SW 1271 (cell line): ENCODE data around the gene CDK5RAP1.
"Not testable (repeated sequence)": the region's sequence is repeated elsewhere in the genome, so short reads cannot be mapped to it uniquely, and the experiment has no call there.

Source experiments
- DNase-seq, 2 experiments: peaks; one replicate each; lab custom pipeline; 2025; lab: John Stamatoyannopoulos, UW

Gene CDK5RAP1

DNA sequence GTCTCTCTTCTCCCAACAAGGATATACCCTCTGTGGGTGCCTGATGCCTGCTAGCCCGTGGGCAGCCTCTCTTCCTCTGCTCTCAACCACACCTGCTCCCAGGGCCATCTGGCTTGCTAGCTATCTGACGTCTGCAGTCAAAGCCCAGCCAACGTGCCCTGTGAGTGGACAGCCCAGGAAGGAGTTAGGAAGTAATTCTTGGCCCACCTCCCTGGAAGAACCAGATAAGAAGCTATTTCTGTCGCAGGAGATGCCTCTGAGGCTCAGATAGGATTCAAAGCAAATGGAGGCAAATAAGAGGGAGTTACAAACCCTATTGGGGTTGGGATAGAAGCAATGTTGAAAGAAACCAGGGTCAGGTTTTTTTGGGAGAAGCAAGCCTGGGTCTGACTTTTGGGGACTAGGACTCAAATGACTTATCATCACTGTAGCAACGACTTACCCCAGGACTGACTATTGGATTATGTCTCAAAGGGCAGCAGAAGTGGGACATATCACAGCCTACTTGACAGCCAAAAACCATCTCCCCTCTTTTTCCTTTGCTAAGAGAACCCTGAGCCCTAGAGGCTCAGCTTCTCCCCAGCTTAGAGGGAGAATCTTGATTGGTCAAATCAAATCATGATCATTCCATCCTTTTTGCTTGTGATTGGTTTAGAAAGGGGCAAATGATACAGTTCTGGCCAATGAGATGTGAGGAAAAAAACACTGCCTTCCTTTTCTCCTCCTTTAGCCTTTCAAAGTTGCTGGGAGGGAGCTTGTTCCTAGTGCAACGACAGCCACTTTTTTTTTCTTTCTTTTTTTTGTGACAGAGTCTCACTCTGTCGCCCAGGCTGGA is 18.0 kb upstream of the CDK5RAP1 start:
- no peak for DNase-seq

DNA sequence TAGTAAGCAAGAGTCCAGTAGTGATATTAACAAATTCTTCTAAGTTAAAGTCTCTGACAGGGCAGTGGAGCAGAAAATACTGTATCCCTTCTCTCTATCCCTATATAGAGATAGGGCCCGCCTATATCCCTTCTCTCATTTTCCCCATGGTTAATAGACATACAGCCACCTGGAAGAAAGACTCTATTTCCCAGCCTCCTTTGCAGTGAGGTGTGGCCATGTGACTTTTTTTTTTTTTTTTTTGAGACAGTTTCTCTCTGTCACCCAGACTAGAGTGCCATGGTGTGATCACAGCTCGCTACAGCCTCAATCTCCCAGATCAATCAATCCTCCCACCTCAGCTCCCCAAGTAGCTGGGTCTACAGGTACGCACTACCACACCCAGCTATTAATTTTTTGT is 16.7 kb upstream of the CDK5RAP1 start:
- peak in 1 of 2 experiments; percentile 52 for DNase-seq

DNA sequence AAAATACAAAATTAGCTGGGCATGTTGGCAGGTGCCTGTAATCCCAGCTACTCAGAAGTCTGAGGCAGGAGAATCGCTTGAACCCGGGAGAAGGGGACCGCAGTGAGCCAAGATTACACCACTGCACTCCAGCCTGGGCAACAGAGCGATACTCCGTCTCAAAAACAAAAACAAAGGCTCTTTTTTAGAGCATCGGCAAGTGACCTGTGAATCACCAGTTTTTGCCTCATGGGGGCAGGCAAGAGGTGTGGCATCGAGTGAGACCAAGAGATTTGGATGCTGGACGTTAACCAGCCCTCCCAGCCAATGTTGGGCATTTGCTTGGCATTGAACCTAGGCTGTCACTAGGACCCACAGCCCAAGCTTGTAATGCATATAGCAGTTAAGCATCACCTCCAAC is 14.6 kb upstream of the CDK5RAP1 start:
- DNase-seq = no peak

DNA sequence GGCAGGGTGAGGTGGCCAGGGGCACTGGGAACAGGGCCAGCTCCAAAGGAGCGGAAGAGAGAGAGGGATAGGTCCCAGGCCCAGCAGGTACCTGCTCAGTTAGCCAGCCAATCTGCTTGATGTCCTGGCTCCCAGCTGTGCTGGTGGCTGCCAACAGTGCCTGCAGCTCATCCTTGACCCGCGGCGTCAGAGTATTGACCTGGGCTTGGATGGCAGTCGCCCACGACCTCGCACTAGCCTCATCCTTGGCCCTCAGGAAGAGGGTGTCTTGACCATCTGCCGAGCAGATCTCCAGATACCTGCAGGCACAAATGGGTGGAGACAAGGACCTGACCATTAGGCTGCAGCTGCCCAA is 11.1 kb upstream of the CDK5RAP1 start:
- DNase-seq = no peak

DNA sequence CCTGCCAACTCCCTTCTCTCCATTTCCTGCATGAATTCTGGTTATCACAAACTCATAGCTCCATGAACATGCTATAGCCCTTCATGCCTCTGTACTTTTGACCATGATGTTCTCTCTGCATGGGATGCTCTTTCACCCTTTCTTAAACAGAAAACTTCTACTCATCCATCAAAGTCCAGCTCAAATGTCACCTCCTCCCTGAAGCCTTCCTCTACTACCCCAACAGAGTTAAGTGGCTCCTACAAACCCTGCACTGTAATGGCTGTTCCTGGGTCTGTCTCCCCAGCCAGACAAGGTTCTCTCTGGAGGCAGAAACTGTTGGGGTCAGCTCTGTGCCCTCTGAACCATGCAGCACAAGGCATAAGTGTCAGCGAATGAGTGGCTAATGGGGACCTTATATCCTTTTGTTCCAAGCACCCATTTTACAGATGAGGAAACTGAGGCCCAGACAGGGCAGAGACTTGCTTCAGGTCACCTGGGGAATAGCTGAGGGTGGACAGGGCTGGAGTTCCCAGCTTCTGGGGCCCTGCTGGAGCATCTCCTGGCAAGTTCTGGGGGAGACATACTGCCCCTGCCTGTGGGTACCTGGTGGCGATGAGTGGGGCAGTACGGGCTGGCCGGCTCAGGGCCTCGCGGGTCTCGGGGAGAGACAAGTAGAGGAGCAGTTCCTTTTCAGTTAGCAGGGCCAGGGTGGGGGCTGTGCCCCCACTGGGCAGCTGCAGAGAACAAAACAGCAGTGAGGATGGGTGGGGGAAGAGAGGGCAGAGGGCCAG is 10.6 kb upstream of the CDK5RAP1 start:
- no peak for DNase-seq

DNA sequence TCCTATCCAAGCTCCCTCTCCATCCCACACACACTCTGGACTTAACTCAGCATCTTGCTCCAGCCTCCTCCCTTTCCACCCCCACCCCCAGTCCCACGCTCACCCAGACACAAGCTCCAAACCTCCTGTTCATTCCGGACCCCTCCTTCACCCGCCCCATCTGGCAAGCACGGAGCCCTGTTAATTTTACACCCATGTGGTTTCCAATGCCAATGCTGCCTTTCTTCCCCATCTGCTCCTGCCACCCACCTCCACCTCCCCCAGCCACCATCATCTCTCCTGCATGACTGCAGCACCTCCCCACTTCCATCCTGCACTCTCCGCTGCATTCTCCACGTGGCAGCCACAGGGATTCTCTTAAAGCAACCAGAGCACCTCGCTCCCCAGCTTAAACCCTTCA is 9.9 kb upstream of the CDK5RAP1 start:
- no peak for DNase-seq

DNA sequence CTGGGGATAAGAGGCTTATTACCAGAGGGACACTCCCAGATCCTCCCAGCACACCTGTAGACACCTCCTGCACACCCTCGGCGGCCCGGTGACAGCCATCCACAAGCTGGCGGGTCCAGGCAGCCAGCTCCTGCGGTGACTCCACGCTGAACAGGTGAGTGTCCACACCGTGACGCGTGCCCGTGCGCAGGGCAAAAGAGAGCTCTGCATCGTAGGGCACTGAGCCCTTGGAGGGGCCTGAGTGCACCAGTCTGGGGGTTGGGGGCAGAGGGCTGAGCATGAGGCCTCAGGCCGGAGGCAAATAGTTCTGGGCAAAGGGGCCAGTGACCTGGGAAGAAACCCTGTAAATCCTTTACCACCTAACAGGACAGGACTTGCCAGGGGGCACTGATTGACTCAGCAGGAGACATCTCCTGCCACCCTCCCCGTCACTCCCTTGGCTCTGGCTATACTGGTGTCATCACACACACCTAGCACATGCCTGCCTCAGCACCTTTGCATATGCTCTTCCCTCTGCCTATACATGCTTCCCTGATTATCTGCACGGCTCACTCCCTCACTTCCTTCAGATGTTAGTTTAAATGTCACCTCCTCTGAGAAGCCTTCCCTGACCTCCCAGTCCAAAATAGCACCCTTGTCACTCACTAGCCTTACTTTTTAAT is 8.9 kb upstream of the CDK5RAP1 start:
- DNase-seq = no peak

DNA sequence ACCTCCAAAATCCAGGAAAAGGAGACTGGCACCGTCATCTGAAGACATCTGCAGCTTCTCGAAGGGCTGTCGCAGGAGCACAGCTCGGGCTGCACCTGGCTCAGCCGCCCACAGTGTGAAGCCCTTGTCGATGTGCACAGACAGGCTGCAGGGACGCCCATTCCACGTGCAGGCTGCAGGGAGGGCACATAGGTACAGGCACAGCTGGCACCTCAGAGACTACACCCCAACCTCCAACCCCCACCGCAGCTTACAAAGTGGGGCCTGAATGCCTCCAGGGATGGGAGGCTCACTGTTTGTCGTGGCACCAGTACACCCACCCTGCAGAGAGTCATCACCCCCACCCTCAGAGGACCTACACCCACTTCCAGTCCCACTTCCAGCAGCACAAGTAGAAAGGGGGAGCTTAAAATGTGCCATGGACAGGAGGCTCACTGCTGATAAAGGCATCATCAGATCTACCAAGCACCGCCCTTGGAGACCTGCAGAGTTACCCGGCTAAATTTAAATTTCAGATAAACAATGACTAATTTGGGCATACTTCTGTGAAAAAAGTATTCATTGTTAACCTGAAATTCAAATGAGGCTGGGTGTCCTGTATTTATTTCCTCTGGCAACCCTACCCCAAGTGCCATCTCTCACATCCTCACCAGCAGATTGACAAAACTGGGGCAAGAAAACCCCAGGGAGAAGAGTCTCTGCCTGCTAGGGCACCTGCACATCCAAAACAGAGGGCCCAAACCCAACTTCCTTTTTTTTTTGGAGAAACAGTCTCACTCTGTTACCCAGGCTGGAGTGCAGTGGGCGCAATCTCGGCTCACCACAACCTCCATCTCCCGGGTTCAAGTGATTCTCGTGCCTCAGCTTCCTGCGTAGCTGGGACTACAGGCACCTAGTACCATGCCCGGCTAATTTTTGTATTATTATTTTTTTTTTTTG is 7.7 kb upstream of the CDK5RAP1 start:
- no peak for DNase-seq

DNA sequence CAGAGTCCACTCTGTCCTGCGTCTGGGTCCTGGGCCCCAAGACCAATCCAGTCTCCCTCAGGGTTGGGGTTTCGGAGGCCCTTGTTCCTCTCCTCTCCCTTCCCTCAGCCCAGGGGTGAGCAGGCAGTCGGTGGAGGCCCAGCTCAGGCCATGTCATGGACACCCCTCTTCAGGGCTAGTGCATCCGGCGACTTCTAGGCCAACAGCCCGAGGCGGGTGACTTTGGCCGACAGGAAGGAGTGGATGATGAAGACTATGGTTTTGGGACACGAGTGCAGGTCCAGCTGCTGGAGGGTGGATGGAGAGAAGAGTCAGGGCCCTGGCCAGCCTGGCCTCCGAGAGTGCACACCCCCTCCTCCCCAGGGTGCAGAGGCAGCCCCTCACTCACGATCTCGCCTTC is 7.0 kb upstream of the CDK5RAP1 start:
- DNase-seq = no peak

DNA sequence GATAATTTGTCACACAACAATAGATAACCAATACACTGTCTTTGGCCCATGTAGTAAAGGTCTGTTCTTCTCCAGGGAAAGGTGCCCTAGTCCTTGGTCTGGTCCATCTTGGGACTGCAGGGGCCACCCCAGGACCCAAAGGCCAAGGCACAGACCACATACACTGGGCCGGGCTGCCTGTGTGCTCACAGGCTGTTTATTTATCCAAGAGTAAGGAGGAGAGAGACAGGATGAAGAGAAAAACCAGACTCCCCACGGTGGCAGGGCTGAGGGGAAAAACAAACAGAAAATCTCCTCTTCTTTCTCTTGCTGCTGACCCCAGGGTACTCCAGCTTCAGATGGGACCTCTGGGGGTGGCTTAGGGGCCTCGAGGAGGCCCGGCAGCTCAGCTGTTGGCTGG is 6.5 kb upstream of the CDK5RAP1 start:
- DNase-seq = no peak

DNA sequence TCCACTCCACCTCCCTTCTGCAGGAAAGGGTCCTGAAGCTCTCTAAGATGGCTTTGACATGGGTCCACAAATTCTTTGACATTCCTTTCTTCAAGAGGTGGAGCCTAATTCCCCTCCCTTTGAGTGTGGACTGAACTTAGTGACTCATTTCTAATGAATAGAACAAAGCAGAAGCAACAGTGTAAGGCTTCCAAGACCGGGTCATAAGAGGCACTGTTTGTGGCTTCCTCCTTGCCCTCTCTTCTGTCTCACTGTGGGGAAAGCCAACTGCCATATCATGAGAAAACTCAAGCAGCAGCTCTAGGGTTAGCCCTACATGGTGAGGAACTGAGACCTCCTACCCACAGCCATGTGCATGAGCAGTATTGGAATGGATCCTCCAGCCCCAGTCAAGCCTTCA is 5.9 kb upstream of the CDK5RAP1 start:
- no peak for DNase-seq

DNA sequence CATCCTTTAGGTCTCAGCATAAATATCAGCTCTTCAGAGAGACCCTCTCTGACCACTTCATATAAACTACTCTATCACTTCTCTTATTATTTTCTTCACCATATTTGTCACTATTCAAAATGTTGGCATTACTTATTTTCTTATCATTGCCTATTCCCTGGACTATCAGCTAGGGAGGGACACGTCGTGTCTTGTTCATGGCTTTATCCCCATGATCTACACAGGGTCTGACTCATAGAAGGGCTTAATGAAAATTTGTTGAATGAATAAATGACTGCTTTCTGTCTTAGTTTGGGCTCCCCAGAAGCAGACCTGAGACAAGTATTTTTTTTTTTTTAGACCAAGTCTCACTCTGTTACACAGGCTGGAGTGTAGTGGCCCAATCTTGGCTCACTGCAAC is 3.0 kb upstream of the CDK5RAP1 start:
- no peak for DNase-seq

DNA sequence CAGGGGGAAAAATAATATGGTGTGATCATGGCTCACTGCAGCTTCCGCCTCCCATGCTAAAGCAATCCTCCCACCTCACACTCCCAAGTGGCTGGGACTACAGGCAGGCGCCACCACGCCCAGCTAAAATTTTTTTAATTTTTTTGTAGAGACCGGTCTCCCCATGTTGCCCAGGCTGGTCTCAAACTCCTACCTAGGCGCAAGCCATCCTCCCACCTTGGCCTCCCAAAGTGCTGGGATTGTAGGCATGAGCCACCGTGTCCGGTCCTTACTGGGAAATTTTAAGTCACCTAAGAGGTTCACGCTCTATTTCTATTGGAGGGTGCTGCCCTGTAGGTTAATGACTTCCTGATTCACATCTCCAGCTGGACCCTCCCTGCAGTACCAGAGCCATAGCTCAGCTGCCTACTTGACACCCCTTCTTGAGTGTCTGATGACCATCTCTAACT is 626 bp upstream of the CDK5RAP1 start:
- no peak for DNase-seq

DNA sequence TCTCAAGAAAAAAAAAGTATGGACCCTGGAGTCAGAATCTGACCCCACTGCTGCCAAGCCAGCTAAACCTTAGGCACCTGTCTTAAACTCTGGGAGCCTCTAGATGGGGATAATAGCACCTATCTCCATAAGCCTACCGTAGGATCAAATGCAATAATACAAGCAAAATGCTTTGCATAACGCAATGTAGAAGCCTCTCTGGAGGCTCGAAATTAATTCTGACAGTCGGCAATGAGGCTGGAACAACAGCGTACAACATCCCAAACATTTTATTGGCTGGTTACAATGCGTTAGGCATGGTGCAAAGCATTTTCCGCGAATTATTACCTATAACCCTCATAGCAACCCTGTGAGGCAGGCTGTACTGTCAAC is 521 bp downstream of the CDK5RAP1 start:
- DNase-seq = peak; percentile 50 to 71

DNA sequence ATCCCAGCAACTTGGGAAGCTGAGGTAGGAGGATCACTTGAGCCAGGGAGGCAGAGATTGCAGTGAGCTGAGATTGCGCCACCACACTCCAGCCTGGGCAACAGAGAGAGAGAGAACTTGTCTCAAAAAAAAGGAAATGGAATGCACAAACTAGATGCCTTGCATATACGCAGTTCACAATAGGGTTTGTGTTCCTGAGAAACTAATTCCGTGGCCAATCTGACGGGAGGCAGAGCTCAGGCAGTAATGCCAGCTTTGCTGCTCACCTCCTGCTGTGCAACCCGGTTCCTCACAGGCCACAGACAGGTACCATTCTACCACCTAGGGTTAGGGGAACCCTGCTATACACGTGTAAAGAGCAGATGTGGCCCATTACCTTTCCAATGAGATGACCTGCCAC is 1.4 kb downstream of the CDK5RAP1 start:
- DNase-seq = no peak

DNA sequence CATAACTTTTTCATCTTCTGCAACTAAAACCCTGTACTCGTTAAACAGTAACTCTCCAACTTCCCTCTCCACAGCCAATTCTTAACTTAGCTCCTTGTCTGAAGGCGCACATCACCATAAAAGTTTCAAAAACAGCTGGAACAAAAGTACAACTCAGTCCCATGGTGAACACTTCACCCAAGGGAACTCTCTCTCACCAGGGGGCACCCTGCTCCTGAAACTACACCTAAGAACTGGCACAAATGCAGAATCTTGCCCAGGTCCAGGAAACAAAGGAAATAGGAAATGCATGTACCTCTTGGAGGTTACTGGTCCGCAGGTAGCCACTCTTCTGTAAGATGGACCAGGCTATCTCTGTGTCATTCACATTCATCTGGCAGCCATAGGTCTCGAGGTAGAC is 6.6 kb downstream of the CDK5RAP1 start:
- DNase-seq = no peak

DNA sequence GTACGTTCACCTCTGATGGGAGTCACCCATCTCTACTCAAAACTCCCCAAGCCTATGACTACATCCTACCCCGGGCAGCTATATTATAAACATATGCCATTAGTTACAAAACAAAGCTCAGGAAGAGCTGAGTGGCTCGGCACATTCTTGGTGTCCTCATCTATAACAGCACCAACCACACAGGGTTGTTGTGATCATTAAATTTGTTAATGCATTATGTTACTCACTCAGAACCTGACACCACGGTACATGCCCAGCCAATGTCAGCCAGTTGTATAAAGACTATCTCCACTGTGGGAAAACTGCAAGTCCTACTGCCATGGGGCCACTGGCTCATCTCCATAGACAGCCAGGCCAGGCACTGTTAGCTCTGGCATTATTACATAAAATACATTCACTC is 7.7 kb downstream of the CDK5RAP1 start:
- DNase-seq = no peak

DNA sequence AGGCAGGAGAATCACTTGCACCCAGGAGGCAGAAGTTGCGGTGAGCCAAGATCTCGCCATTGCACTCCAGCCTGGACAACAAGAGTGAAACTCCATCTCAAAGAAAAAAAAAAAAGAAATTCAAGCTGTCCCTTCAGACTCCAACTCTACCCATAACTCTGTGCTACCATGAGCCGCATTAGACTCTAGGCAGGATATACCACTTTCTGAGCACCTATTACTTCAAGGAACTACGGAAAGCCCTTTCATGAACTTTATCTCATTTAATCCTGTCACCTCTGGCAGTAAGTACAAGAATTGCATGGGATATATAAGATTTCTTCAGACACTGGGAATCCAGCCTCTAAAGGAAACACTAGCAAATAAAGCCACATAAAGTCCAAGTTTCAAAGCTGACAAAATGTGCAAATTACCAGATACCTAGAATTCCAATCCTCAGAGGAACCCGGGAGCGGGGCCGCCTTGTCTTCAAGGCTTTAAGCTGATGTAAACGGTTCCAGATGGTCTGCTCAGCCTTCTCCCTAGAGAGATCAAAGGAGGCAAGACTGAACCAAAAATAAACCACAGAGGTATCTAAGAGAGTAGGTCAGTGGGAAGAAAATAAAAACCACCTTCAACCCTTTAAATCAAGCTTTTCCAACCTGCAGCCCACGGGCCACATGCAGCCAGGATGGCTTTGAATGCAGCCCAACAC is 9.4 kb downstream of the CDK5RAP1 start:
- no peak for DNase-seq

DNA sequence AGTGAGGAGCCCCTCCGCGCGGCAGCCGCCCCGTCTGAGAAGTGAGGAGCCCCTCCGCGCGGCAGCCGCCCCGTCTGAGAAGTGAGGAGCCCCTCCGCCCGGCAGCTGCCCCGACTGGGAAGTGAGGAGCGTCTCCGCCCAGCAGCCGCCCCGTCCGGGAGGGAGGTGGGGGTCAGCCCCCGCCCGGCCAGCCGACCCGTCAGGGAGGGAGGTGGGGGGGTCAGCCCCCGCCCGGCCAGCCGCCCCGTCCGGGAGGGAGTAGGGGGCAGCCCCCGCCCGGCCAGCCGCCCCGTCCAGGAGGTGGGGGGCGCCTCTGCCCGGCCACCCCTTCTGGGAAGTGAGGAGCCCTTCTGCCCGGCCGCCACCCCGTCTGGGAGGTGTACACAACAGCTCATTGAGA is 12.0 kb downstream of the CDK5RAP1 start:
- DNase-seq = not testable (repeated sequence)

DNA sequence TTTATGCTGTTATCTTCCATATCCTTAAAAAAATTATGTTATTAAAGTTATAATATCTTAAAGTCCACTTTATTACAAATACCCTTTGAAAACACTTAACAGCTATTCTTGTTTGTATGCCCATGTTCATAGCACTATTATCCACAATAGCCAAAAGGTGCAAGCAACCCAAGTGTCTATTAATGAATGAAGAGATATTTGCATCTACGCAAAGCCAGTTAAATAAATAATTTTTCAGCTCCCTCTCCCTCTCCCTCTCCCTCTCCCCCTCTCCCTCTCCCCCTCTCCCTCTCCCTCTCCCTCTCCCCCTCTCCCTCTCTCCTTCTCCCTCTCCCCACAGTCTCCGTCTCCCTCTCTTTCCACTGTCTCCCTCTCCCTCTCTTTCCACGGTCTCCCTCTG is 13.1 kb downstream of the CDK5RAP1 start:
- no peak for DNase-seq

DNA sequence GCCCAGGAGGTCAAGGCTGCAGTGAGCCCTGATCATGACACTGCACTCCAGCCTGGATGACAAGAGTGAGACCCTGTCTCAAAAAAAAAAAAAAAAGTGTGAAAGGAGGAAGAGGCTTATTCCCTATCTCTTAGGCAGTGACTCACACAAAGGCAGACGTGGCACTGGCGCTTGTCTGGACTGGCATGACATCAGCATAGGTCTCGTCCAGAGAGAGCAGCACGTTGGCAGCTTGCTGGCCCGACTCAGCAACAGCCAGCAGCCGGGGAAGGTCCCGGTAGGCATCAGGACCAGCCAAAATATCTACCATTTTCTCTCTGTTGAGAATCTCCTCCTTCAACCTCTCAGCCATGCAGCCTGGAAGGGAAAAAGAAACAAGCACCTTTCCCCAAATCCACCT is 14.1 kb downstream of the CDK5RAP1 start:
- DNase-seq = no peak
